ENCODE measurements around the gene CFAP68. TPM values are rescaled to one million over a fixed set of nuclear protein-coding genes. Genes with fewer than 3 reads are reported as not detected.

The CFAP68 gene
- total and polyA plus RNA-seq, 2 of the 8 experiments (the other 6 are each of a cell fraction or from before 2014, with no cell fraction given) = 21.4 to 43.1 TPM

GRCh38 chr11:111870113-111870512 is 9.2 kb upstream of the CFAP68 start (continued):
- TF ChIP-seq SIN3A (conservative IDR thresholded peaks at IDR 0.05 in 1 of 2, IDR thresholded peaks at IDR 0.05 in 1 of 2; ENCODE audit: low read depth in 1 of 2, low read length in 2 of 2) = no peak
- TF ChIP-seq RAD21 (IDR thresholded peaks at IDR 0.05 in 1 of 2, conservative IDR thresholded peaks at IDR 0.05 in 1 of 2; ENCODE audit: low read depth in 2 of 2, low read length in 2 of 2) = no peak
- TF ChIP-seq HDAC2 (IDR thresholded peaks at IDR 0.05; ENCODE audit: borderline replicate concordance in 1 of 2, low read depth in 2 of 2, low read length in 2 of 2) = no peak
- TF ChIP-seq RBBP5 (IDR thresholded peaks at IDR 0.05; ENCODE audit: borderline replicate concordance, low read depth, low read length) = no peak
- no peak for TF ChIP-seq TBP (IDR thresholded peaks at IDR 0.05; ENCODE audit: low read depth, low read length)
- TF ChIP-seq CREB1 (IDR thresholded peaks at IDR 0.05) = no peak
